Measurements from ENCODE around the gene CDH23.

GRCh38 chr10:71723311-71723710, 326.6 kb downstream of the CDH23 start:
- TF ChIP-seq CTCF (conservative IDR thresholded peaks at IDR 0.05 in 1 of 2, IDR thresholded peaks at IDR 0.05 in 1 of 2; ENCODE audit: extremely low read depth in 1 of 2, insufficient read depth in 1 of 2, low read depth in 1 of 2, low read length in 2 of 2) (no peak), EZH2 (IDR thresholded peaks at IDR 0.05; ENCODE audit: borderline replicate concordance, low read length) (no peak)
